HepG2 (cell line): Measurements from ENCODE around the gene PIGV. TPM values are rescaled to one million over a fixed set of nuclear protein-coding genes. Genes with fewer than 3 reads are reported as not detected.

Experiments
- AHR ChIP-seq: IDR thresholded peaks from 2 replicates; pipeline ENCODE4 v1.6.1; 2018; ENCODE audit warnings: missing genetic modification reagents, missing compliant biosample characterization
- ATF1 ChIP-seq: IDR thresholded peaks from 2 replicates; pipeline ENCODE4 v1.6.1; 2016; ENCODE audit warnings: mild to moderate bottlenecking, control low read depth
- KLF13 ChIP-seq: sonication (generic); formaldehyde crosslinking; IDR thresholded peaks from 2 replicates; pipeline ENCODE4 v1.4.0; 2020; ENCODE audit warnings: mild to moderate bottlenecking, missing genetic modification reagents
- KMT2B ChIP-seq: IDR thresholded peaks from 2 replicates; pipeline ENCODE4 v1.6.1; 2016; ENCODE audit warnings: missing genetic modification reagents, missing compliant biosample characterization
- NFYC ChIP-seq: IDR thresholded peaks from 2 replicates; pipeline ENCODE4 v1.6.1; 2016; ENCODE audit warnings: missing genetic modification reagents, missing compliant biosample characterization
- PCBP1 ChIP-seq: fragments of 200-400 bp; formaldehyde crosslinking; IDR thresholded peaks from 2 replicates; pipeline ENCODE4 v1.6.1; 2017; ENCODE audit warnings: mild to moderate bottlenecking, low read depth, low read length, borderline replicate concordance
- RBFOX2 ChIP-seq: fragments of 200-400 bp; formaldehyde crosslinking; IDR thresholded peaks from 2 replicates; pipeline ENCODE4 v1.6.1; 2017; ENCODE audit warnings: low read depth, mild to moderate bottlenecking, low read length
- SMAD1 ChIP-seq: sonication (generic); formaldehyde crosslinking; IDR thresholded peaks from 2 replicates; pipeline ENCODE4 v1.4.0; 2020; ENCODE audit warnings: missing genetic modification reagents, low read depth, mild to moderate bottlenecking, borderline replicate concordance
- SP140L ChIP-seq: sonication (generic); formaldehyde crosslinking; IDR thresholded peaks from 2 replicates; pipeline ENCODE4 v1.4.0; 2020; ENCODE audit warnings: missing genetic modification reagents, borderline replicate concordance
- XBP1 ChIP-seq: sonication (generic); formaldehyde crosslinking; IDR thresholded peaks from 2 replicates; pipeline ENCODE4 v1.5.0; 2020; ENCODE audit warnings: missing genetic modification reagents
- ZMYM3 ChIP-seq: sonication (generic); formaldehyde crosslinking; IDR thresholded peaks from 2 replicates; pipeline ENCODE4 v1.5.1; 2020; ENCODE audit warnings: mild to moderate bottlenecking, missing genetic modification reagents
- ZNF234 ChIP-seq: sonication (generic); formaldehyde crosslinking; conservative IDR thresholded peaks from 2 replicates; pipeline ENCODE4 v1.5.1; 2020; ENCODE audit warnings: mild to moderate bottlenecking, missing genetic modification reagents
- ZNF24 ChIP-seq: fragments of 450-650 bp; IDR thresholded peaks from 2 replicates; pipeline ENCODE4 v1.6.1; 2017; ENCODE audit warnings: antibody characterized with exemption, mild to moderate bottlenecking
- ZNF556 ChIP-seq: sonication (generic); formaldehyde crosslinking; IDR thresholded peaks from 2 replicates; pipeline ENCODE4 v1.4.0; 2020; ENCODE audit warnings: mild to moderate bottlenecking, missing genetic modification reagents, borderline replicate concordance
- ZNF781 ChIP-seq: sonication (generic); formaldehyde crosslinking; IDR thresholded peaks from 2 replicates; pipeline ENCODE4 v1.5.1; 2020; ENCODE audit warnings: borderline replicate concordance, mild to moderate bottlenecking, missing genetic modification reagents; ENCODE audit errors: not compliant biosample characterization
- ZNF841 ChIP-seq: sonication (generic); formaldehyde crosslinking; IDR thresholded peaks from 2 replicates; pipeline ENCODE4 v1.8.1; 2023; ENCODE audit warnings: missing genetic modification reagents, borderline replicate concordance
- polyA plus RNA-seq, 8 experiments: library from polyadenylated mRNA; depleted of rRNA in 3 of 8; stranded (reverse) in 7 of 8; unstranded in 1 of 8; fragments of >200 nt; fragmentation: Illumina TruSeq in 4 of 8; extraction: Trizol in 4 of 8; gene quantifications; 2 replicates each; pipeline versions ENCODE4 v1.2.1 to v1.2.3, GENCODE V29; 2011 to 2016; ENCODE audit warnings: low read depth in 4 of 8, missing spikeins in 1 of 8, mixed read lengths in 1 of 8; ENCODE audit not compliant: insufficient read depth in 1 of 8
- total RNA-seq, 5 experiments: library from RNA; depleted of rRNA; stranded (reverse); fragments of >200 nt; fragmentation: Illumina TruSeq; extraction: Trizol; gene quantifications; 2 replicates each; pipeline ENCODE4 v1.2.3, GENCODE V29; 2016; ENCODE audit warnings: low read depth in 1 of 5
- TF ChIP-seq, protein P1 (sequence below): sonication (generic); formaldehyde crosslinking; IDR thresholded peaks from 2 replicates; pipeline ENCODE4 v1.4.0; 2020; ENCODE audit warnings: mild to moderate bottlenecking, missing genetic modification reagents
- TF ChIP-seq, protein P2 (sequence below): sonication (generic); formaldehyde crosslinking; IDR thresholded peaks from 2 replicates; pipeline ENCODE4 v1.4.0; 2020; ENCODE audit warnings: missing genetic modification reagents, low read depth, mild to moderate bottlenecking, borderline replicate concordance
- TF ChIP-seq, protein P3 (sequence below): sonication (generic); formaldehyde crosslinking; IDR thresholded peaks from 2 replicates; pipeline ENCODE4 v1.4.0; 2020; ENCODE audit warnings: missing genetic modification reagents
- TF ChIP-seq, protein P4 (sequence below), 2 experiments: IDR thresholded peaks; 2 replicates each; pipeline ENCODE4 v1.6.1; 2011 to 2012; ENCODE audit warnings: low read length in 2 of 2, borderline replicate concordance in 1 of 2, low read depth in 1 of 2, mild to moderate bottlenecking in 1 of 2, moderate library complexity in 1 of 2

Gene PIGV
- total and polyA plus RNA-seq, 2 of the 13 experiments (the other 11 are each of a cell fraction or from before 2014, with no cell fraction given), result 13.5 to 22.7 TPM

DNA sequence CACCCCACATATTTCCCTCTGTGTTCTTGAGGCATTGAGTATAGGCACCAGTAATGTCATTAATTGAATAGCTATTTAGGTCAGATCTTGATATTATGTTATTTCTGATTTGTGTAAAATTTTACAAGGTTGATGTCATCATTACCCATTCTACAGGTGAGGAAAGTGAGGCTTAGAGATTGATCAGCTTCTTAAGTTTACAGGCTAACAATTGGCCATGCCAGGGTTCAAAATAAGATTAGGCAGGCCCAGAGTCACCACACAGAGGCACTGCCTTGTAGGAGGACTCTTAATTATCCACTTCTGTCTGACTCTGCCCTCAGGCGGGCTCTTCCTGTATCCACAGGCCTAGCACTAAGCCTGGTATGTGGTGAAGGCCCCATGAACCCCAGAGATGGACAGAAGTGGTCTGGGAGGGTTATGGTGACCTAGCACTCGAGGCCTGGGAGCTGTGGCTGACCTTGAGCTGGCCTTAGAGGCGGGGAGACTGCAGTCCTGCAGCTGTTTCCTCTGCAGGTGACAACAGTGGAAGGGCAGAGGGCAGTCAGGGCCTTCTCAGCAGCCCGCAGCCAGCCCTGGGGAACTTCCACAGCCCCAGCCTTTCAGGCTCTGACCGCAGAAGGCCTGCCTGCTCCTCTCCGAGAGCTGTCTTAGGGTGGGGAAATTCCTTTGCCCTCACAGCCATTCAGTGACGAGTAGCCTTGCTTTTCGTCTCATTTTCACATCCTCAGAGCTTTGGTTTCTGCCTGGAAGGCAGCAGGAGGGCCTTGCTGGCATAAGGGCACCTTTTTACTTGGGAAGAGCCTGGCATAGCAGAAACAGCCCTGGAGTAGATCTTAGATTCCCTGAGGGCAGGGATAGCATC lies 51.0 kb downstream of the PIGV start (continued):
- TF ChIP-seq, protein P1, sequence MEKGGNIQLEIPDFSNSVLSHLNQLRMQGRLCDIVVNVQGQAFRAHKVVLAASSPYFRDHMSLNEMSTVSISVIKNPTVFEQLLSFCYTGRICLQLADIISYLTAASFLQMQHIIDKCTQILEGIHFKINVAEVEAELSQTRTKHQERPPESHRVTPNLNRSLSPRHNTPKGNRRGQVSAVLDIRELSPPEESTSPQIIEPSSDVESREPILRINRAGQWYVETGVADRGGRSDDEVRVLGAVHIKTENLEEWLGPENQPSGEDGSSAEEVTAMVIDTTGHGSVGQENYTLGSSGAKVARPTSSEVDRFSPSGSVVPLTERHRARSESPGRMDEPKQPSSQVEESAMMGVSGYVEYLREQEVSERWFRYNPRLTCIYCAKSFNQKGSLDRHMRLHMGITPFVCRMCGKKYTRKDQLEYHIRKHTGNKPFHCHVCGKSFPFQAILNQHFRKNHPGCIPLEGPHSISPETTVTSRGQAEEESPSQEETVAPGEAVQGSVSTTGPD (CRISPR knock-in tag), result no peak
- TF ChIP-seq, protein P2, sequence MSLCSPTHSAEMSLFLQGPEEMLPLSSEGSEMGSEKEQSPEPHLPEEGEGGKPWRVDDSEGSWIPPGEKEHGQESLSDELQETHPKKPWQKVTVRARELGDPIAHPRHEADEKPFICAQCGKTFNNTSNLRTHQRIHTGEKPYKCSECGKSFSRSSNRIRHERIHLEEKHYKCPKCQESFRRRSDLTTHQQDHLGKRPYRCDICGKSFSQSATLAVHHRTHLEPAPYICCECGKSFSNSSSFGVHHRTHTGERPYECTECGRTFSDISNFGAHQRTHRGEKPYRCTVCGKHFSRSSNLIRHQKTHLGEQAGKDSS (CRISPR knock-in tag), result no peak
- TF ChIP-seq XBP1 (CRISPR knock-in tag) (no peak), KMT2B (CRISPR knock-in tag) (0 out of 2 replicates have a peak, but pooled peaks have one; percentile 30), PCBP1 (no peak), ZNF556 (CRISPR knock-in tag) (peak; percentile 24; the same call in 1 of the 2 replicates), ZNF24 (no peak), ZMYM3 (peak; percentile 86), ZNF234 (CRISPR knock-in tag) (no peak), ZNF841 (no peak), SMAD1 (CRISPR knock-in tag) (no peak), KLF13 (CRISPR knock-in tag) (no peak), AHR (CRISPR knock-in tag) (no peak), RBFOX2 (no peak), SP140L (CRISPR knock-in tag) (no peak), NFYC (no peak), ZNF781 (CRISPR knock-in tag) (no peak), ATF1 (no peak)
- TF ChIP-seq, protein P3, sequence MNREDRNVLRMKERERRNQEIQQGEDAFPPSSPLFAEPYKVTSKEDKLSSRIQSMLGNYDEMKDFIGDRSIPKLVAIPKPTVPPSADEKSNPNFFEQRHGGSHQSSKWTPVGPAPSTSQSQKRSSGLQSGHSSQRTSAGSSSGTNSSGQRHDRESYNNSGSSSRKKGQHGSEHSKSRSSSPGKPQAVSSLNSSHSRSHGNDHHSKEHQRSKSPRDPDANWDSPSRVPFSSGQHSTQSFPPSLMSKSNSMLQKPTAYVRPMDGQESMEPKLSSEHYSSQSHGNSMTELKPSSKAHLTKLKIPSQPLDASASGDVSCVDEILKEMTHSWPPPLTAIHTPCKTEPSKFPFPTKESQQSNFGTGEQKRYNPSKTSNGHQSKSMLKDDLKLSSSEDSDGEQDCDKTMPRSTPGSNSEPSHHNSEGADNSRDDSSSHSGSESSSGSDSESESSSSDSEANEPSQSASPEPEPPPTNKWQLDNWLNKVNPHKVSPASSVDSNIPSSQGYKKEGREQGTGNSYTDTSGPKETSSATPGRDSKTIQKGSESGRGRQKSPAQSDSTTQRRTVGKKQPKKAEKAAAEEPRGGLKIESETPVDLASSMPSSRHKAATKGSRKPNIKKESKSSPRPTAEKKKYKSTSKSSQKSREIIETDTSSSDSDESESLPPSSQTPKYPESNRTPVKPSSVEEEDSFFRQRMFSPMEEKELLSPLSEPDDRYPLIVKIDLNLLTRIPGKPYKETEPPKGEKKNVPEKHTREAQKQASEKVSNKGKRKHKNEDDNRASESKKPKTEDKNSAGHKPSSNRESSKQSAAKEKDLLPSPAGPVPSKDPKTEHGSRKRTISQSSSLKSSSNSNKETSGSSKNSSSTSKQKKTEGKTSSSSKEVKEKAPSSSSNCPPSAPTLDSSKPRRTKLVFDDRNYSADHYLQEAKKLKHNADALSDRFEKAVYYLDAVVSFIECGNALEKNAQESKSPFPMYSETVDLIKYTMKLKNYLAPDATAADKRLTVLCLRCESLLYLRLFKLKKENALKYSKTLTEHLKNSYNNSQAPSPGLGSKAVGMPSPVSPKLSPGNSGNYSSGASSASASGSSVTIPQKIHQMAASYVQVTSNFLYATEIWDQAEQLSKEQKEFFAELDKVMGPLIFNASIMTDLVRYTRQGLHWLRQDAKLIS, result no peak
- TF ChIP-seq, protein P4, sequence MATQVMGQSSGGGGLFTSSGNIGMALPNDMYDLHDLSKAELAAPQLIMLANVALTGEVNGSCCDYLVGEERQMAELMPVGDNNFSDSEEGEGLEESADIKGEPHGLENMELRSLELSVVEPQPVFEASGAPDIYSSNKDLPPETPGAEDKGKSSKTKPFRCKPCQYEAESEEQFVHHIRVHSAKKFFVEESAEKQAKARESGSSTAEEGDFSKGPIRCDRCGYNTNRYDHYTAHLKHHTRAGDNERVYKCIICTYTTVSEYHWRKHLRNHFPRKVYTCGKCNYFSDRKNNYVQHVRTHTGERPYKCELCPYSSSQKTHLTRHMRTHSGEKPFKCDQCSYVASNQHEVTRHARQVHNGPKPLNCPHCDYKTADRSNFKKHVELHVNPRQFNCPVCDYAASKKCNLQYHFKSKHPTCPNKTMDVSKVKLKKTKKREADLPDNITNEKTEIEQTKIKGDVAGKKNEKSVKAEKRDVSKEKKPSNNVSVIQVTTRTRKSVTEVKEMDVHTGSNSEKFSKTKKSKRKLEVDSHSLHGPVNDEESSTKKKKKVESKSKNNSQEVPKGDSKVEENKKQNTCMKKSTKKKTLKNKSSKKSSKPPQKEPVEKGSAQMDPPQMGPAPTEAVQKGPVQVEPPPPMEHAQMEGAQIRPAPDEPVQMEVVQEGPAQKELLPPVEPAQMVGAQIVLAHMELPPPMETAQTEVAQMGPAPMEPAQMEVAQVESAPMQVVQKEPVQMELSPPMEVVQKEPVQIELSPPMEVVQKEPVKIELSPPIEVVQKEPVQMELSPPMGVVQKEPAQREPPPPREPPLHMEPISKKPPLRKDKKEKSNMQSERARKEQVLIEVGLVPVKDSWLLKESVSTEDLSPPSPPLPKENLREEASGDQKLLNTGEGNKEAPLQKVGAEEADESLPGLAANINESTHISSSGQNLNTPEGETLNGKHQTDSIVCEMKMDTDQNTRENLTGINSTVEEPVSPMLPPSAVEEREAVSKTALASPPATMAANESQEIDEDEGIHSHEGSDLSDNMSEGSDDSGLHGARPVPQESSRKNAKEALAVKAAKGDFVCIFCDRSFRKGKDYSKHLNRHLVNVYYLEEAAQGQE (IDR thresholded peaks at IDR 0.05; ENCODE audit: borderline replicate concordance in 1 of 2, low read depth in 1 of 2, low read length in 2 of 2), result no peak
